WTC11 (cell line): Measurements from ENCODE around the gene SLC29A1. TPM values are rescaled to one million over a fixed set of nuclear protein-coding genes. Genes with fewer than 3 reads are reported as not detected.
A peak's percentile ranks its signal among the peaks of the same experiment; 100 is the strongest.

Experiments
- CBFB ChIP-seq: sonication (generic); formaldehyde crosslinking; IDR thresholded peaks from 2 replicates; pipeline ENCODE4 v1.8.1; 2022; ENCODE audit warnings: mild to moderate bottlenecking, low read depth, missing genetic modification reagents
- CDX4 ChIP-seq: fragments of 250-450 bp; sonication (Bioruptor Pico); IDR thresholded peaks from 2 replicates; pipeline ENCODE4 v1.9.0; 2021; ENCODE audit warnings: moderate library complexity, mild to moderate bottlenecking, inconsistent platforms, borderline replicate concordance
- CTCF ChIP-seq: fragments of 200-600 bp; IDR thresholded peaks from 2 replicates; pipeline ENCODE4 v1.8.0; 2022; ENCODE audit warnings: antibody characterized with exemption
- E2F1 ChIP-seq: sonication (generic); formaldehyde crosslinking; IDR thresholded peaks from 2 replicates; pipeline ENCODE4 v1.8.0; 2022; ENCODE audit warnings: mild to moderate bottlenecking, missing genetic modification reagents
- ELF4 ChIP-seq: sonication (generic); formaldehyde crosslinking; IDR thresholded peaks from 2 replicates; pipeline ENCODE4 v1.8.1; 2022; ENCODE audit warnings: low read depth, mild to moderate bottlenecking, moderate library complexity, missing genetic modification reagents
- FOXK1 ChIP-seq: sonication (generic); formaldehyde crosslinking; IDR thresholded peaks from 2 replicates; pipeline ENCODE4 v1.8.0; 2022; ENCODE audit warnings: mild to moderate bottlenecking, moderate library complexity, missing genetic modification reagents
- GABPB1 ChIP-seq: sonication (generic); formaldehyde crosslinking; IDR thresholded peaks from 2 replicates; pipeline ENCODE4 v1.8.1; 2023; ENCODE audit warnings: mild to moderate bottlenecking, missing genetic modification reagents
- GRHL2 ChIP-seq: fragments of 250-450 bp; sonication (Bioruptor Pico); IDR thresholded peaks from 2 replicates; pipeline ENCODE4 v1.8.0; 2022; ENCODE audit warnings: mild to moderate bottlenecking, moderate library complexity; ENCODE audit not compliant: insufficient replicate concordance, severe bottlenecking
- GTF2I ChIP-seq: fragments of 250-450 bp; sonication (Bioruptor Pico); conservative IDR thresholded peaks from 2 replicates; pipeline ENCODE4 v1.4.0; 2021; ENCODE audit warnings: mild to moderate bottlenecking
- HMGXB4 ChIP-seq: sonication (generic); formaldehyde crosslinking; IDR thresholded peaks from 2 replicates; pipeline ENCODE4 v1.8.1; 2023; ENCODE audit warnings: mild to moderate bottlenecking, moderate library complexity, missing genetic modification reagents
- IRF1 ChIP-seq: sonication (generic); formaldehyde crosslinking; IDR thresholded peaks from 2 replicates; pipeline ENCODE4 v1.8.0; 2023; ENCODE audit warnings: missing genetic modification reagents
- JUN ChIP-seq: sonication (generic); formaldehyde crosslinking; IDR thresholded peaks from 2 replicates; pipeline ENCODE4 v1.8.0; 2023; ENCODE audit warnings: mild to moderate bottlenecking, missing genetic modification reagents
- MXD4 ChIP-seq: fragments of 250-450 bp; sonication (Bioruptor Pico); IDR thresholded peaks from 2 replicates; pipeline ENCODE4 v1.8.0; 2021; ENCODE audit warnings: mild to moderate bottlenecking, moderate library complexity, borderline replicate concordance
- PRRX2 ChIP-seq: fragments of 250-450 bp; sonication (Bioruptor Pico); IDR thresholded peaks from 2 replicates; pipeline ENCODE4 v1.8.0; 2021; ENCODE audit warnings: mild to moderate bottlenecking
- RORB ChIP-seq: fragments of 250-450 bp; sonication (Bioruptor Pico); IDR thresholded peaks from 2 replicates; pipeline ENCODE4 v1.9.0; 2021; ENCODE audit warnings: mild to moderate bottlenecking
- TEAD1 ChIP-seq: sonication (generic); formaldehyde crosslinking; IDR thresholded peaks from 2 replicates; pipeline ENCODE4 v1.8.0; 2022; ENCODE audit warnings: mild to moderate bottlenecking, missing genetic modification reagents
- USF2 ChIP-seq: sonication (generic); formaldehyde crosslinking; IDR thresholded peaks from 2 replicates; pipeline ENCODE4 v1.8.1; 2023; ENCODE audit warnings: mild to moderate bottlenecking, missing genetic modification reagents, moderate library complexity
- ZBTB21 ChIP-seq: sonication (generic); formaldehyde crosslinking; IDR thresholded peaks from 2 replicates; pipeline ENCODE4 v1.8.1; 2023; ENCODE audit warnings: mild to moderate bottlenecking, missing genetic modification reagents, borderline replicate concordance
- ZMAT4 ChIP-seq: fragments of 250-450 bp; sonication (Bioruptor Pico); IDR thresholded peaks from 2 replicates; pipeline ENCODE4 v1.9.0; 2021; ENCODE audit warnings: mild to moderate bottlenecking
- ZNF138 ChIP-seq: sonication (generic); formaldehyde crosslinking; conservative IDR thresholded peaks from 2 replicates; pipeline ENCODE4 v1.8.1; 2022; ENCODE audit warnings: mild to moderate bottlenecking, moderate library complexity, missing genetic modification reagents
- ZNF219 ChIP-seq: sonication (generic); formaldehyde crosslinking; IDR thresholded peaks from 2 replicates; pipeline ENCODE4 v1.8.0; 2023; ENCODE audit warnings: missing genetic modification reagents, mild to moderate bottlenecking, borderline replicate concordance
- ZNF232 ChIP-seq: sonication (generic); formaldehyde crosslinking; IDR thresholded peaks from 2 replicates; pipeline ENCODE4 v1.8.0; 2022; ENCODE audit warnings: mild to moderate bottlenecking, missing genetic modification reagents
- ZNF263 ChIP-seq: sonication (generic); formaldehyde crosslinking; IDR thresholded peaks from 2 replicates; pipeline ENCODE4 v1.8.1; 2022; ENCODE audit warnings: low read depth, mild to moderate bottlenecking, moderate library complexity, missing genetic modification reagents
- ZNF425 ChIP-seq: fragments of 250-450 bp; sonication (Bioruptor Pico); conservative IDR thresholded peaks from 2 replicates; pipeline ENCODE4 v1.9.0; 2021; ENCODE audit warnings: mild to moderate bottlenecking
- ZNF671 ChIP-seq: fragments of 250-450 bp; sonication (Bioruptor Pico); IDR thresholded peaks from 2 replicates; pipeline ENCODE4 v1.8.0; 2021; ENCODE audit warnings: mild to moderate bottlenecking
- total RNA-seq: library from RNA; stranded (reverse); gene quantifications from 3 replicates; pipeline ENCODE4 v1.2.3, GENCODE V29; 2021

The SLC29A1 gene
- total RNA-seq, 1 experiment from 2014 or later, result 139 TPM

GRCh38 chr6:44219053-44219814 lies 4.2 kb upstream of the SLC29A1 start (continued):
- TF ChIP-seq ZNF425, result no peak
- TF ChIP-seq ZNF263 (CRISPR knock-in tag), result no peak
- TF ChIP-seq TEAD1 (CRISPR knock-in tag), result peak; percentile 40; the same call in 1 of the 2 replicates
- TF ChIP-seq MXD4 (CRISPR knock-in tag), result no peak
- no peak for TF ChIP-seq ZBTB21 (CRISPR knock-in tag)
- 0 out of 2 replicates have a peak, but pooled peaks have one; percentile 26 for TF ChIP-seq GABPB1 (CRISPR knock-in tag)
- no peak for TF ChIP-seq CTCF
- TF ChIP-seq E2F1 (CRISPR knock-in tag), result 0 out of 2 replicates have a peak, but pooled peaks have one; percentile 76
- no peak for TF ChIP-seq JUN (CRISPR knock-in tag)
- TF ChIP-seq FOXK1 (CRISPR knock-in tag), result peak; percentile 30
- TF ChIP-seq HMGXB4, result peak; percentile 17; the same call in 1 of the 2 replicates
- no peak for TF ChIP-seq ZNF138 (CRISPR knock-in tag)
- no peak for TF ChIP-seq CBFB (CRISPR knock-in tag)
- no peak for TF ChIP-seq ZNF232 (CRISPR knock-in tag)
- TF ChIP-seq CDX4, result no peak
- no peak for TF ChIP-seq GRHL2 (CRISPR knock-in tag)
- no peak; the same call in 1 of the 2 replicates for TF ChIP-seq IRF1 (CRISPR knock-in tag)
- no peak for TF ChIP-seq ELF4 (CRISPR knock-in tag)
- no peak for TF ChIP-seq ZNF671 (CRISPR knock-in tag)
- TF ChIP-seq USF2, result no peak
- TF ChIP-seq RORB (CRISPR knock-in tag), result no peak
- TF ChIP-seq PRRX2, result no peak
- TF ChIP-seq GTF2I (CRISPR knock-in tag), result no peak
- no peak for TF ChIP-seq ZNF219
- no peak for TF ChIP-seq ZMAT4 (CRISPR knock-in tag)
